IPS-18a (cell line): ENCODE results near the gene TMEM183A.

ENCODE experiments used
- H3K27ac ChIP-seq: one replicate; pipeline ENCODE4 v1.5.1; 2013; ENCODE audit warnings: low read length
- H3K27me3 ChIP-seq: one replicate; pipeline ENCODE4 v1.6.1; 2013; ENCODE audit warnings: mild to moderate bottlenecking, low read length; ENCODE audit not compliant: control insufficient read depth, insufficient read depth
- H3K36me3 ChIP-seq: one replicate; pipeline ENCODE4 v1.6.1; 2013; ENCODE audit warnings: low read depth, low read length; ENCODE audit not compliant: control insufficient read depth
- H3K4me1 ChIP-seq: one replicate; pipeline ENCODE4 v1.6.1; 2013; ENCODE audit warnings: low read depth, low read length; ENCODE audit not compliant: control insufficient read depth
- H3K4me3 ChIP-seq: one replicate; pipeline ENCODE4 v1.5.1; 2013; ENCODE audit warnings: low read length
- H3K9ac ChIP-seq: one replicate; pipeline ENCODE4 v1.6.1; 2013; ENCODE audit warnings: mild to moderate bottlenecking, low read length, moderate library complexity
- H3K9me3 ChIP-seq: one replicate; pipeline ENCODE4 v1.6.1; 2013; ENCODE audit warnings: low read depth, low read length; ENCODE audit not compliant: control insufficient read depth

The TMEM183A gene, protein sequence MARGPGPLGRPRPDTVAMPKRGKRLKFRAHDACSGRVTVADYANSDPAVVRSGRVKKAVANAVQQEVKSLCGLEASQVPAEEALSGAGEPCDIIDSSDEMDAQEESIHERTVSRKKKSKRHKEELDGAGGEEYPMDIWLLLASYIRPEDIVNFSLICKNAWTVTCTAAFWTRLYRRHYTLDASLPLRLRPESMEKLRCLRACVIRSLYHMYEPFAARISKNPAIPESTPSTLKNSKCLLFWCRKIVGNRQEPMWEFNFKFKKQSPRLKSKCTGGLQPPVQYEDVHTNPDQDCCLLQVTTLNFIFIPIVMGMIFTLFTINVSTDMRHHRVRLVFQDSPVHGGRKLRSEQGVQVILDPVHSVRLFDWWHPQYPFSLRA

DNA sequence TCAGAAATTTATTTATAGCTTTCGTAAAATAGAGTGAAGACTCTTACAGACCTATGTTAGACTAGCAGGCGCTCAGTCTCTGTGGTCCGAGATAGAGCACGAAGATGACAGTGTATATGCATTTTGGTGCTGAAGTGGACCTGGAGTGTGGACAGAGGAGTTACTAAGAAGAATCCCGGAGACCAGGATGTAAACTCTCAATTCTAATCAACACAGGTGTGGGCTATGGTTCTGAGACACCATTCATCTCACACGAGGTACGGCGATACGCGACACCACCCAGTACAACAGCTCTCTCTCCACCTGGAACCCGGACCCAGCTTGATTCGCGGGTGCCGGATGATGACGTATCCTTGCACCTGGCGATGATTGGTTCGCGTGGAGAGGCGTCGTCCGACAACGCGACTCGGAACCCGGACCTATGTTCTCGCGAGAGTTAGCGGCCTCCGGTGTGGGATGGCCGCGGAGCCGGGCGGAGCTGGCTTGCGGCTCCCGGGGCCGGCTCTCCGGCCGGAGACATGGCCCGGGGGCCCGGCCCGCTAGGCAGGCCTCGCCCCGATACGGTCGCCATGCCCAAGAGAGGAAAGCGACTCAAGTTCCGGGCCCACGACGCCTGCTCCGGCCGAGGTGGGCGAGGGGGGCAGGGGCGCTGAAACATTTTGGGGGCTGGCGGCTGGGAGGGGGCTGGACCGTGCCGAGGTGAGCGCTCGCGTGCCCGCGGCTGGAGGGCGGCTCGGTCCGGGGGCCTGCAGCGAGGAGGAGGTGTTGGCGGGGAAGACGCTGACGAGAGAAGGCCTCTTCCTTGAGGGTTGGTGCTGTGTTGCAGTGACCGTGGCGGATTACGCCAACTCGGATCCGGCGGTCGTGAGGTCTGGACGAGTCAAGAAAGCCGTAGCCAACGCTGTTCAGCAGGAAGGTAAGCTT lies at the start of gene TMEM183A:
TMEM183A (plus strand) TSS at position 427 of the 924 bp plus-strand sequence; CDS start at position 519, 92 bp downstream.
- Histone ChIP-seq H3K27ac (peak within 1 kb of the TSS; percentile 95), H3K4me3 (peak within 1 kb of the TSS; percentile 81), H3K9me3 (no peaks in the 10 kb centered on the region), H3K4me1 (peaks cover 4% of the 10 kb centered on the region), H3K27me3 (no peaks in the 10 kb centered on the region), H3K36me3 (peaks cover 30% of the 10 kb centered on the region), H3K9ac (peak within 1 kb of the TSS; percentile 90)

DNA sequence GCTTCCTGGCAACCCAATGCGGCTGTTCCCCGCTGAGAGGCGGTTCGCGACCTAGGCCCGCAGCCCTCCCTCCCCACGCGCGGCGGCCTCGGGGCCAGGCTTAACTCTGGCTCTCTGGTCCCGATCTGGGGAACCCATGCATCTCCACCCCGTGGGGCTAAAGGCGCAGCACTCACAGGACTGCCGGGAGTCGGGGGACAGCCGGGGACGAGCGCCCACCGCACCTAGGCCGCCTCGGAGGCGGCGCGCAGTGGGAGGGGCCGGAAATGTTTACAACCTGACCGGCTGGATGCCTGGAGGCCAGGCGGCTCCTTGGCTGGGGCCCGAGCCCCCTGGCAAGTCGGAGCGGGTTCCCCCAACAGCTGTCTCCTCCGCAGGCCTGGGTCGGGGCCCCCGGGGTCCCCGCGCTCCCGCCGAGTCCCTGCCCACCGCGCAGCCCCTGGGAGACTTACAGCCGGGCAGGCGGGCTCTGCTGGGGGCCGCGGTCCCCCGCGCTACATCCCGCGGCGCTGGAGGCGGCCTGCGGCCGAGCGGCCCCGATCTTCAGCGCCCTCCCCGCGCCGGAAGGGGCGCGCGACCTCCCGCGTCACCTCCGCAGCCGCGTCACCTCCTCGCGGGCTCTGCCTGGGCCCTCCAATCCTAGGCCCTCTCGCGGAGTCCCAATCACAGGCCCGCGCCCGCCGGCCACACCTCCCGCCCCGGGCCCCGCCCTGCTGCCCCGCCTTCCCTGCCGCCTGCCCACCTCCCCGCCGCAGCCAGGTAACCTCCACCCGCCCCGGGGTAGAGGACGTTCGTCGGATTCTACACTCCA lies 49.2 kb upstream of the TMEM183A start, which contains the start of gene ADIPOR1:
ADIPOR1 (minus strand) TSS at position 580 of the 811 bp plus-strand sequence. CDS start 7,242 bp downstream, outside the sequence.
- Histone ChIP-seq H3K4me1 (peaks cover 6% of the 10 kb centered on the region), H3K27ac (no peak within 1 kb of the TSS)

DNA sequence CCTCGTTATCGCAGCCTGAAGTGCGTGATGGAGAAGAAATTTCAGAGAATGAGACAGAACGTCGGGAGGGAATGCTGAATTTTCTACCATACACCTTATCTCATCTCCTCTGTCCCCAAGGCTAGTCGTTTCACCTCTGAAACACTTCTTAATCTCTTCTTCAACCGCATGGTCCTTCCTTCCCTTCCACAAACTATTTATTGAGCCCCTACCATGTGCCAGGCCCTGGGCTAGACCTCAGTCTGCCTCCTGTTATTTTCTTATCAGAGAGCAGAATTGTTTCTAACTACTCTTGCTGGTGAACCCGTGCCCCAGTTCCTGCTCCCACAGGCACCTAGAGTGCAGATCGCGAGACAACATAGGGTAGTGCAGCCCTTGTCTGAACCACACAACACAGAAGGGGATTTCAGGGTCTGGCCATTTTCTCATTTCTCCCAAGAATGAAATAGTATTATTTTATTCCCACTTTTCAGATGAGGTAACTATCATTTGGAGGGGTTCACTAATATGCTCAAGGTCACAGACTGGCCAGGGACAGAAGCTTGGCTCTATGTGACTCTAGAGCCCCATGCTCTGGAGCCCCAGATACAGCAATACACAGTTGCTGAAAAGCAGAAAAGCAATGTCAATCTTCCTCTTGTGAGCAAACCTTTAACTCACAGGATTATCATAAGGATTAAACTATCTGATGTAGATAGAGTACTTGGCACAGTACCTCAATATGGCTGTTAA lies 48.5 kb upstream of the TMEM183A start:
- Histone ChIP-seq H3K9me3 (no peaks in the 10 kb centered on the region), H3K27me3 (no peaks in the 10 kb centered on the region), H3K27ac (no peak overlapping the region), H3K4me3 (peak overlapping the region; percentile 61), H3K36me3 (peaks cover 6% of the 10 kb centered on the region), H3K4me1 (peaks cover 6% of the 10 kb centered on the region), H3K9ac (peak overlapping the region; percentile 43)

More for the DNA sequence above, 49.2 kb upstream of the TMEM183A start, which contains the start of gene ADIPOR1:
- H3K9ac ChIP-seq, result peak within 1 kb of the TSS; percentile 79
- H3K9me3 ChIP-seq, result no peaks in the 10 kb centered on the region
- peaks cover 9% of the 10 kb centered on the region for H3K36me3 ChIP-seq
- no peaks in the 10 kb centered on the region for H3K27me3 ChIP-seq
- H3K4me3 ChIP-seq, result peak within 1 kb of the TSS; percentile 61

DNA sequence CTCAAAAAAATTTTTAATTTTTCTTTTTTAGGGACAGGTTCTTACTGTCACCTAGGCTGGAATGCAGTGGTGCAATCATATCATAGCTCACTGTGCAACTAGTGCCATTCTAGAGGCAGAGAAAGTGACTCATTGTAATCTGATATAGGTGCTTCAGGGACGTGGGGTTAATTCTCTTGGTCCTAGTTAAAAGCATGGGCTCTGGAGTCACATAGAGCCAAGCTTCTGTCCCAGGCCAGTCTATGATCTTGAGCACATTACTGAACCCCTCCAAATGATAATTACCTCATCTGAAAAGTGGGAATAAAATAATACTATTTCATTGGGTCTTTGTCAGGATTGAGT lies 47.9 kb upstream of the TMEM183A start:
- Histone ChIP-seq H3K4me1 (peaks cover 6% of the 10 kb centered on the region), H3K27me3 (no peaks in the 10 kb centered on the region)

DNA sequence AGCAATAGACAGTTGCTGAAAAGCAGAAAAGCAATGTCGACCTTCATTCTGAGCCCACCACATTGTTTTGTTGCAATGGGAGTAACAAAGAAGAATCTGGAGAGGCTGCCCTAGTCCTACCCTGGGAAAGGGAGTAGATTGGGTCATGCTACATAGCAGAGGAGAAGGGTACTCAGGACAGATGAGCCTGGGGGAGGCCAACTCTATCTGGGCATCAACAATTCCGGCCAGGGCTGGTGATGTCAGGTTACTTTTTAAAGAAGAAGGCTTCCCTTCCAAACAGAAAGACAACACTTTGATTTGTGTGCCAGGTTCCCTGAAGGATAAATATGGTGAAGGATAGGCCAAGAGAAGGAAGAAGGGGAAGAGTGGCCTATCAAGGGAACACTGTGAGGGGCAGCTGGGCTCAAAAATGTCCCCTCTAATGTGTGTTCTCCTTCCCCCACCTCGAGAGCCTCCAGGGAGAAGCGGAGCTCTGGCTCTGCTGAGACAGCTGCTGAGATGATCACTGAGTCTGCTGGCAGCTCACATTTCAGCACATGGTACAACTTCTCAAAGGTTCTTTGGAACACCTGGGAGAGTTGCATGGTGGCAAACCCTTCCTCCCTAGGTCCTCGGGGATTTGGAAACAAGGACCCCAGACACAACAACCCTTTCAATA lies 45.8 kb upstream of the TMEM183A start:
- no peaks in the 10 kb centered on the region for H3K27me3 ChIP-seq
- H3K36me3 ChIP-seq, result peaks cover 9% of the 10 kb centered on the region
- no peak overlapping the region for H3K27ac ChIP-seq
- H3K4me1 ChIP-seq, result peaks cover 6% of the 10 kb centered on the region
- H3K4me3 ChIP-seq, result no peak overlapping the region
- no peaks in the 10 kb centered on the region for H3K9me3 ChIP-seq
- no peak overlapping the region for H3K9ac ChIP-seq

More for the DNA sequence above, 47.9 kb upstream of the TMEM183A start:
- Histone ChIP-seq H3K27ac (no peak overlapping the region), H3K9ac (no peak overlapping the region), H3K9me3 (no peaks in the 10 kb centered on the region), H3K36me3 (peaks cover 6% of the 10 kb centered on the region), H3K4me3 (no peak overlapping the region)

DNA sequence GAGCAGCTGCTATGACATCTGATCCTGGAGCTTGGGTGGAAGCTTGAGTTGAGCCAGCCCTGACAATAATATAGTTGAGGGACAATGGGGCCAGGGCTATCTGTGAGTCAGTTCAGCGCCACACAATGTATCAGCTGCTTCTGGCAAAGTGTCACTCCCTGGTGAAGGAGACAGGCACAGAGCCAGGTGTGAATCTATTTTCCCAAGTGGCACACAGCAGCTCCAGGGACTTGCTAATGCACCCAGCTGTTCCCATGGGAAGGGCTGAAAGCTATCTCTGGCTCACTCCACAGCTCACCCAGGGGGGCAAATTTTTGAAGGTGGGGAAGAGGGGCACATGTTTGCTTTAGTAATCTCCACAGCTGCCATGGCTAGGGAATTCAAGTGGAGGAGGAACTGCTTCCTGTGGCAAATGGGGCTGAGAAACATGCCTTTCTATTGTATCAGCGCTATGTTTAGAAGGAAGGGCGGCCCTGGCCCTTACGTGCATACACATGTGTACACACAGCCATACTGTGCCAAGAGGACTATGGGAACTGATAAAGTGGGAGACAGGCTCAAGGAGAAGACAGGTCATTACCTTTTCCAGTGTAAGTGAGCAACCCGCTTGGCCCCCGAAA lies 42.3 kb upstream of the TMEM183A start:
- H3K4me3 ChIP-seq, result no peak overlapping the region
- H3K4me1 ChIP-seq, result peaks cover 4% of the 10 kb centered on the region
- no peak overlapping the region for H3K27ac ChIP-seq
- H3K36me3 ChIP-seq, result peaks cover 9% of the 10 kb centered on the region
- no peak overlapping the region for H3K9ac ChIP-seq
- no peaks in the 10 kb centered on the region for H3K9me3 ChIP-seq
- H3K27me3 ChIP-seq, result peaks cover 10% of the 10 kb centered on the region

DNA sequence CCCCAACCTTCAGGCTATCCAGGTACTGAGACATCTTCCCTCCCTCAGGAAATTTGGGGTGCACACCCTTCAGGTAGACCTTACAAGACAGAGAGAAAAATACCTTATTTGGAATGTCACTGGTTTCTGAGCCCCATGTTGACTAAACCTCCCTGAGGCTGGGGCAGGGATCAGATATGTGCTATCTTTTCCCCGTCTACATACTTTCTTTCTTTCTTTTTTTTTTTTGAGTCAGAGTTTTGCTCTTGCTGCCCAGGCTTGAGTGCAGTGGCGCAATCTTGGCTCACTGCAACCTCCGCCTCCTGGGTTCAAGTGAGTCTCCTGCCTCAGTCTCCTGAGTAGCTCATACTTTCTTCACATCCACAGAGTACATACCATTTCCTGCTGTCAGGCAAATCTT lies 41.8 kb upstream of the TMEM183A start:
- H3K36me3 ChIP-seq, result peaks cover 9% of the 10 kb centered on the region
- no peak overlapping the region for H3K9ac ChIP-seq
- no peak overlapping the region for H3K4me3 ChIP-seq
- H3K27me3 ChIP-seq, result peaks cover 10% of the 10 kb centered on the region
- H3K27ac ChIP-seq, result no peak overlapping the region
- H3K9me3 ChIP-seq, result no peaks in the 10 kb centered on the region
- H3K4me1 ChIP-seq, result peaks cover 4% of the 10 kb centered on the region

DNA sequence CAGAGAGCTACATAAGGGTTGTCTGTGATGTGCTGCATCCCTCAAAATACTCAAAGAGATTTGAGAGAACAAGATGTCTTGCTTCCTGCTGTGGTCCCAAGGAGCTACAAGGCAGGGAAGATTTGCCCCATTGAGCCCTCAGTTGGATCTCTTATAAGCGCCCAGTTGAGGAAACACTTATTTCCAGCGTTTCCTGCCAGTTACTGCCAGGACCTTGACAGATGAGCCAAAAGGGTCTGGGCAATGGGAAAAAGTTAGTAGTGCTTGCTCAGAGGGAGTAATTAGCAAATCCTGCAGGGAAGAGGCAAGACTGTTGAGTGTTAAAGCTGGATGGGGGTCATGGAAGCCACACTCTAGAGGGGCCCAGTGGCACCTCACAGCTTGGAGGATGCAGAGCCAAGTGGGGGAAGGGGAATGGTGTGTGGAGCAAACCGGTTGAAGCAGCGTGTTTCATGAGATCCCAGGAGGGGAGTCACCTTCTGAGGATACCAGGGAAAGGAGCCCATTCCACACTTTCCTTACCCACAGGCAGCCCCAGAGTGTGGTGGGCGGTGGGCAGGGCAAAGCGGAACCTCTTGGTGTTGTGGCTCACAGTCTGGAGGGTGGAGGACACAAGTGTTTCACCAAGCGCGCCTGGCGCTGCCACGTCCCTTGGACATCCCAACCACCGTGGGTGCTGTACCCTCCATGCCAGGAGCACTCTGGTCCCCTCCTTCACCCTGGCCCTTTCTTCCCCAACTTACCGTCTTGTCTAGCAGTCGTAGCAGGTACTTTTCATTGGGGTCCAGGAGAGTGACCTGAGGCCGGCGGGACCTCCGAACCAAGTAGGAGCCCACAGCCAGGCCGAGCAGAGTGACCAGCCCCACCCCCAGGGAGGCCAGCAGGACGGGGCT lies 40.9 kb upstream of the TMEM183A start:
- Histone ChIP-seq H3K9ac (peak overlapping the region; percentile 68), H3K4me3 (peak overlapping the region; percentile 79), H3K27me3 (peaks cover 10% of the 10 kb centered on the region), H3K9me3 (no peaks in the 10 kb centered on the region), H3K4me1 (peaks cover 4% of the 10 kb centered on the region), H3K27ac (no peak overlapping the region), H3K36me3 (peaks cover 9% of the 10 kb centered on the region)

DNA sequence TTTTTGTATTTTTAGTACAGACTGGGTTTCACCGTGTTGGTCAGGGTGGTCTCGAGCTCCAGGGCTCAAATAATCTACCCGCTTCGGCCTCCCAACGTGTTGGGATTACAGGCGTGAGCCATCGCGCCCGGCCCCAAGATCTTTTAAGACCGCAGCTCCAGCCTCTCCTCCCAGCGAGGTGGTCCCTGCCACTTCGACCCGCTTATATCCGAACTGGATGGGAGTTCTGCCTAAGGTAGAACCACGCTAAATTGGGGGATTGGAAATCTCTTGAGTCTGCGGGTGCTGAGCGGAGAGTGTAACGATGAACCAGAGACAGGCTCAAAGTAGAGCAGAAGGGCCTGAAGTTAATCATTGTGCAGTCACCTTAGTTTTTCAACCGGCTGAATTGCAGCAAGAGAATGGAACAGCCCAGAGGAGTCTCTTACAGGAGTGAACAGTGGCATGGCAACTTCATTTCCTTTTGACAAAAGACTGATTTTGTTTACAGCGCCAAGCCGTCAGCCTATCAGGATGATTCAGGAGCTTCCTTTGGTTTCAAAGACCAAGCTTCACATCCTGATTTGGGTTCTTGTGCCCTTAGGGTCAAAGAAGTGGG lies 39.4 kb upstream of the TMEM183A start:
- H3K9me3 ChIP-seq, result no peaks in the 10 kb centered on the region
- peak overlapping the region; percentile 51 for H3K9ac ChIP-seq
- no peak overlapping the region for H3K27ac ChIP-seq
- H3K4me3 ChIP-seq, result peak overlapping the region; percentile 68
- H3K36me3 ChIP-seq, result peaks cover 5% of the 10 kb centered on the region
- peaks cover 10% of the 10 kb centered on the region for H3K27me3 ChIP-seq
- peaks cover 4% of the 10 kb centered on the region for H3K4me1 ChIP-seq
